ENCODE data around the gene MTERF4. TPM values are rescaled to one million over a fixed set of nuclear protein-coding genes. Genes with fewer than 3 reads are reported as not detected.

MTERF4 gene
- total and polyA plus RNA-seq, 10 of the 15 experiments (the other 5 are each of a cell fraction or from before 2014, with no cell fraction given): 36.7 to 69.1 (median 45.5) TPM

DNA sequence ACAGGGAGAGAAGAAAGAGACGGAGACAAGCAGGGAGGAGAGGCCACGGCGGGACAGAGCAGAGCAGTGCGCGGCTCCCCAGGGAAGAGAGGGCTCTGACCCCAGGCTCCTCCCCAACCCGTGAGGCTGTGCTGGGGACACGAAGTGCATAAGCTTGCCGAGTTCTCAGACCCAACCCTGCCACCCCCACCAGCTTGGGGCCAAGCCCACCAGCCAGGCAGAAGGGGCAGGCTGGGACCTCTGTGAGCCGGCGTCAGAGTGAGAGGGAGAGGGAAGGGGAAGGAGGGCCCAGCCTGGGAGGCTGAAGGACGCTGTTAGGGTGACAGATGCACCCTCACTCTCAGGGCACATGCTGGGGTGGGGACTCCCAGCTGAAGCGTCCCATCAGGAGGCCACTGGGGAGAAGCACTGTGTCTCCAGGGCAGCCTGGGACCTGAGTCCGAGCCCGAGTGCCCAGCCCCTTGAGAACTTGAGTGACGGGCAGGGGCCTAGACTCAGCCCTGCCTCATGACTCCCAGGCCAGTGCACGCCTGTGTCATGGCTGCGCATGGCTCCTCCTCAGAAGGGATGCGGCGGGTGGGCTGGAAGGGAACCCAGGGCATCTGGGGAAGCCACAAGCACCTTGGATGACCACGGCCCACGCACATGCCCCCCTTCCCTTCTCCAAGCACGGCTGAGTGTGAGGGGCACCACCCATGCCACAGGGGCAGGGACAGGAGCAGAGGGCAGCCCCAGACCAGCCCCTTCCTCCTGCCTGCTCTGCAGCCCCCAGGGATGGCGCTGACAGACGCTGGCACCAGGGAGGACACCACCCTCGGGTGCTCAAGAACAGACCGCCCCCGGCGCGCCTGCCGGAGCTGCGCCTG lies 31.0 kb downstream of the MTERF4 start:
- WGBS (ENCODE audit: insufficient coverage, insufficient replicate concordance, low lambda C conversion rate, missing lambda C conversion rate): 58% methylated on average over 25 of the region's 31 CpGs
- ChIA-PET CTCF (no interaction called here), POLR2A (no interaction called here), SMC1A (ENCODE audit: uncharacterized antibody, unreplicated experiment) (no interaction called here), RAD21 (ENCODE audit: unreplicated experiment) (no interaction called here)
- no peak for FAIRE-seq
- no peaks in the 10 kb centered on the region; a peak in 1 of 4 replicates for H3K27me3 ChIP-seq (replicated peaks in 1 of 2; ENCODE audit: control insufficient read depth in 2 of 2, insufficient read depth in 2 of 2, low read length in 1 of 2)
- H3K79me2 ChIP-seq (ENCODE audit: control insufficient read depth, insufficient read depth, low read length): no peaks in the 10 kb centered on the region
- no peak for ATAC-seq
- H3K4me3 ChIP-seq: no peak overlapping the region
- H3K27ac ChIP-seq (ENCODE audit: control insufficient read depth, insufficient read depth): no peak overlapping the region
- H3K9ac ChIP-seq (ENCODE audit: control insufficient read depth, insufficient read depth, low read length): no peak overlapping the region
- H3K9me3 ChIP-seq (replicated peaks; ENCODE audit: control insufficient read depth, insufficient read depth, low read length): no peaks in the 10 kb centered on the region
- H3K36me3 ChIP-seq (ENCODE audit: control insufficient read depth in 2 of 2, insufficient read depth in 2 of 2, low read length in 1 of 2): peaks cover 0 to 3% of the 10 kb centered on the region in 2 experiments; a peak in 1 of 4 replicates
- no peak overlapping the region for H3K4me2 ChIP-seq (ENCODE audit: control insufficient read depth, insufficient read depth)
- DNase-seq (ENCODE audit: low read depth, low spot score): no peak
- intact Hi-C loops (cut with micrococcal nuclease; ENCODE audit: unreplicated experiment): no loop called here
- no peaks in the 10 kb centered on the region for H4K20me1 ChIP-seq (ENCODE audit: control insufficient read depth, insufficient read depth)
- in situ Hi-C loops (cut with MboI): no loop called here
- H3K4me1 ChIP-seq (ENCODE audit: control insufficient read depth, insufficient read depth, low read length): no peaks in the 10 kb centered on the region
- no peak overlapping the region for H2AFZ ChIP-seq (ENCODE audit: control insufficient read depth, low read depth, low read length)
- no TSS peak for BruUV-seq (replicated peaks)
- TF ChIP-seq NRF1 (conservative IDR thresholded peaks at IDR 0.05; ENCODE audit: low read depth, low read length) (no peak), IRF4 (IDR thresholded peaks at IDR 0.05; ENCODE audit: low read depth, low read length) (no peak), MEF2A (IDR thresholded peaks at IDR 0.05; ENCODE audit: insufficient read depth, low read depth, low read length) (no peak), EED (IDR thresholded peaks at IDR 0.05; ENCODE audit: low read depth) (no peak), SMAD5 (IDR thresholded peaks at IDR 0.05; ENCODE audit: low read depth) (no peak), SIN3A (IDR thresholded peaks at IDR 0.05; ENCODE audit: low read depth, low read length) (no peak), STAT3 (IDR thresholded peaks at IDR 0.05; ENCODE audit: low read depth, low read length) (no peak), SUZ12 (IDR thresholded peaks at IDR 0.05; ENCODE audit: unreplicated experiment) (no peak), MYC (IDR thresholded peaks at IDR 0.05; ENCODE audit: insufficient read depth, insufficient read length, insufficient replicate concordance, low read length, severe bottlenecking) (no peak), BRCA1 (IDR thresholded peaks at IDR 0.05; ENCODE audit: low read depth, low read length) (no peak), RUNX3 (IDR thresholded peaks at IDR 0.05; ENCODE audit: low read length) (no peak)
- TF ChIP-seq, protein P1, sequence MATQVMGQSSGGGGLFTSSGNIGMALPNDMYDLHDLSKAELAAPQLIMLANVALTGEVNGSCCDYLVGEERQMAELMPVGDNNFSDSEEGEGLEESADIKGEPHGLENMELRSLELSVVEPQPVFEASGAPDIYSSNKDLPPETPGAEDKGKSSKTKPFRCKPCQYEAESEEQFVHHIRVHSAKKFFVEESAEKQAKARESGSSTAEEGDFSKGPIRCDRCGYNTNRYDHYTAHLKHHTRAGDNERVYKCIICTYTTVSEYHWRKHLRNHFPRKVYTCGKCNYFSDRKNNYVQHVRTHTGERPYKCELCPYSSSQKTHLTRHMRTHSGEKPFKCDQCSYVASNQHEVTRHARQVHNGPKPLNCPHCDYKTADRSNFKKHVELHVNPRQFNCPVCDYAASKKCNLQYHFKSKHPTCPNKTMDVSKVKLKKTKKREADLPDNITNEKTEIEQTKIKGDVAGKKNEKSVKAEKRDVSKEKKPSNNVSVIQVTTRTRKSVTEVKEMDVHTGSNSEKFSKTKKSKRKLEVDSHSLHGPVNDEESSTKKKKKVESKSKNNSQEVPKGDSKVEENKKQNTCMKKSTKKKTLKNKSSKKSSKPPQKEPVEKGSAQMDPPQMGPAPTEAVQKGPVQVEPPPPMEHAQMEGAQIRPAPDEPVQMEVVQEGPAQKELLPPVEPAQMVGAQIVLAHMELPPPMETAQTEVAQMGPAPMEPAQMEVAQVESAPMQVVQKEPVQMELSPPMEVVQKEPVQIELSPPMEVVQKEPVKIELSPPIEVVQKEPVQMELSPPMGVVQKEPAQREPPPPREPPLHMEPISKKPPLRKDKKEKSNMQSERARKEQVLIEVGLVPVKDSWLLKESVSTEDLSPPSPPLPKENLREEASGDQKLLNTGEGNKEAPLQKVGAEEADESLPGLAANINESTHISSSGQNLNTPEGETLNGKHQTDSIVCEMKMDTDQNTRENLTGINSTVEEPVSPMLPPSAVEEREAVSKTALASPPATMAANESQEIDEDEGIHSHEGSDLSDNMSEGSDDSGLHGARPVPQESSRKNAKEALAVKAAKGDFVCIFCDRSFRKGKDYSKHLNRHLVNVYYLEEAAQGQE (IDR thresholded peaks at IDR 0.05; ENCODE audit: low read depth, low read length): no peak
- TF ChIP-seq, protein P2, sequence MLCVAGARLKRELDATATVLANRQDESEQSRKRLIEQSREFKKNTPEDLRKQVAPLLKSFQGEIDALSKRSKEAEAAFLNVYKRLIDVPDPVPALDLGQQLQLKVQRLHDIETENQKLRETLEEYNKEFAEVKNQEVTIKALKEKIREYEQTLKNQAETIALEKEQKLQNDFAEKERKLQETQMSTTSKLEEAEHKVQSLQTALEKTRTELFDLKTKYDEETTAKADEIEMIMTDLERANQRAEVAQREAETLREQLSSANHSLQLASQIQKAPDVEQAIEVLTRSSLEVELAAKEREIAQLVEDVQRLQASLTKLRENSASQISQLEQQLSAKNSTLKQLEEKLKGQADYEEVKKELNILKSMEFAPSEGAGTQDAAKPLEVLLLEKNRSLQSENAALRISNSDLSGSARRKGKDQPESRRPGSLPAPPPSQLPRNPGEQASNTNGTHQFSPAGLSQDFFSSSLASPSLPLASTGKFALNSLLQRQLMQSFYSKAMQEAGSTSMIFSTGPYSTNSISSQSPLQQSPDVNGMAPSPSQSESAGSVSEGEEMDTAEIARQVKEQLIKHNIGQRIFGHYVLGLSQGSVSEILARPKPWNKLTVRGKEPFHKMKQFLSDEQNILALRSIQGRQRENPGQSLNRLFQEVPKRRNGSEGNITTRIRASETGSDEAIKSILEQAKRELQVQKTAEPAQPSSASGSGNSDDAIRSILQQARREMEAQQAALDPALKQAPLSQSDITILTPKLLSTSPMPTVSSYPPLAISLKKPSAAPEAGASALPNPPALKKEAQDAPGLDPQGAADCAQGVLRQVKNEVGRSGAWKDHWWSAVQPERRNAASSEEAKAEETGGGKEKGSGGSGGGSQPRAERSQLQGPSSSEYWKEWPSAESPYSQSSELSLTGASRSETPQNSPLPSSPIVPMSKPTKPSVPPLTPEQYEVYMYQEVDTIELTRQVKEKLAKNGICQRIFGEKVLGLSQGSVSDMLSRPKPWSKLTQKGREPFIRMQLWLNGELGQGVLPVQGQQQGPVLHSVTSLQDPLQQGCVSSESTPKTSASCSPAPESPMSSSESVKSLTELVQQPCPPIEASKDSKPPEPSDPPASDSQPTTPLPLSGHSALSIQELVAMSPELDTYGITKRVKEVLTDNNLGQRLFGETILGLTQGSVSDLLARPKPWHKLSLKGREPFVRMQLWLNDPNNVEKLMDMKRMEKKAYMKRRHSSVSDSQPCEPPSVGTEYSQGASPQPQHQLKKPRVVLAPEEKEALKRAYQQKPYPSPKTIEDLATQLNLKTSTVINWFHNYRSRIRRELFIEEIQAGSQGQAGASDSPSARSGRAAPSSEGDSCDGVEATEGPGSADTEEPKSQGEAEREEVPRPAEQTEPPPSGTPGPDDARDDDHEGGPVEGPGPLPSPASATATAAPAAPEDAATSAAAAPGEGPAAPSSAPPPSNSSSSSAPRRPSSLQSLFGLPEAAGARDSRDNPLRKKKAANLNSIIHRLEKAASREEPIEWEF (IDR thresholded peaks at IDR 0.05; ENCODE audit: insufficient replicate concordance, low read depth, low read length): no peak
- TF ChIP-seq, protein P3, sequence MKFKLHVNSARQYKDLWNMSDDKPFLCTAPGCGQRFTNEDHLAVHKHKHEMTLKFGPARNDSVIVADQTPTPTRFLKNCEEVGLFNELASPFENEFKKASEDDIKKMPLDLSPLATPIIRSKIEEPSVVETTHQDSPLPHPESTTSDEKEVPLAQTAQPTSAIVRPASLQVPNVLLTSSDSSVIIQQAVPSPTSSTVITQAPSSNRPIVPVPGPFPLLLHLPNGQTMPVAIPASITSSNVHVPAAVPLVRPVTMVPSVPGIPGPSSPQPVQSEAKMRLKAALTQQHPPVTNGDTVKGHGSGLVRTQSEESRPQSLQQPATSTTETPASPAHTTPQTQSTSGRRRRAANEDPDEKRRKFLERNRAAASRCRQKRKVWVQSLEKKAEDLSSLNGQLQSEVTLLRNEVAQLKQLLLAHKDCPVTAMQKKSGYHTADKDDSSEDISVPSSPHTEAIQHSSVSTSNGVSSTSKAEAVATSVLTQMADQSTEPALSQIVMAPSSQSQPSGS (IDR thresholded peaks at IDR 0.05; ENCODE audit: low read length): no peak
